SH-SY5Y (cell line): Measurements from ENCODE around the gene POU6F2.

Experiments used
- GATA2 ChIP-seq: IDR thresholded peaks from 2 replicates; pipeline ENCODE4 v1.6.1; 2011; ENCODE audit warnings: mild to moderate bottlenecking, low read depth, low read length
- GATA3 ChIP-seq: IDR thresholded peaks from 2 replicates; pipeline ENCODE4 v1.6.1; 2011; ENCODE audit warnings: low read depth, mild to moderate bottlenecking, low read length, moderate library complexity

- TF ChIP-seq GATA2 (no peak), GATA3 (no peak)
Measured at GRCh38 chr7:39300276-39300675, 322.6 kb downstream of the POU6F2 start.
